ENCODE measurements around the gene ABCA6. TPM values are rescaled to one million over a fixed set of nuclear protein-coding genes. Genes with fewer than 3 reads are reported as not detected.

ABCA6 gene
- polyA plus RNA-seq, 1 donor (not counting 4 experiments of a cell fraction or from before 2014, with no cell fraction given) = 0.14 TPM

DNA sequence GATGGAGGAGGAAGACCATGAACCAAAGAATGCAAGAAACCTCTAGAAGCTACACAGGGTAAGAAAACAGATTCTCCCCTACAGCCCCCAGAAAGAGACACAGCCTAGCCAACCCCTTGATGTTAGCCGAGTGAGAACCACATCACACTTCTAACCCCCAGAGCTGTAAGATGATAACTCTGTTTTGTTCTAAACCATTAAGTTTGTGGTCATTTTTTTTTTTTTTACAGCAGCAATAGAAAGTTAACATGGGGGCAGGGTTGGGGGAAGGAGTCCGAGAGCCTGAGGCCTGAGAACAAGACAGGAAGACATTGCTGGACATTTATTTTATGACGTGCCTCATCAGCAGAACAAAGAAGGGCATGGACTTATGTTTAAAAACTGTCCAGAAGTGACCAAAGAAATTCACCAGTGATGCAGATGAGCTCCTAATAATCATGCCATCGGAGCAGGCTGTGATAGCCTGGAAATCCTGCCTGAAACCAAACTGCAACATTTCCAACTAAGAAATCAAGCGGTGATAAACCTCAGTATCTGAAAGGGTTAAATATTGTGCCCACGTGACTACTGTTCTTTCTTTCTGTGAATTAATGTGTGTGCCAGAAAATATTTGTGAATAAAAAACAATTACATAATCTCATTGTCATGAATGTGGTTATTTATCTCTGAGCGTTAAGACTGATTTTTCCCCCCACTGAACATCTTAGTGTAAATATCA lies 82.1 kb downstream of the ABCA6 start:
- dilution Hi-C loops (cut with MboI; ENCODE audit: extremely low pct_ligation_motif_present, low sequenced_read_pairs) = no loop called here
- Histone ChIP-seq H3K9me3 (ENCODE audit: control insufficient read depth, low read depth, low read length) (no peaks in the 10 kb centered on the region), H2AFZ (ENCODE audit: control insufficient read depth, low read length) (no peak overlapping the region), H3K27ac (ENCODE audit: control insufficient read depth, insufficient read depth, low read length) (no peak overlapping the region), H3K79me2 (ENCODE audit: control insufficient read depth, insufficient read depth, low read length) (no peaks in the 10 kb centered on the region), H3K9ac (ENCODE audit: control insufficient read depth, extremely low read depth, insufficient read depth, low read length) (no peak overlapping the region), H3K9me1 (ENCODE audit: control insufficient read depth, extremely low read depth, insufficient read depth, low read length) (no peaks in the 10 kb centered on the region), H3K4me3 (ENCODE audit: control insufficient read depth in 2 of 3, extremely low read depth in 1 of 3, insufficient read depth in 2 of 3, low read depth in 1 of 3, low read length in 3 of 3) (no peak overlapping the region), H3K4me1 (ENCODE audit: control insufficient read depth, extremely low read depth, insufficient read depth, low read length) (no peaks in the 10 kb centered on the region), H3K27me3 (ENCODE audit: control insufficient read depth, extremely low read depth, insufficient read depth, low read length) (no peaks in the 10 kb centered on the region), H3K4me2 (ENCODE audit: control insufficient read depth, extremely low read depth, insufficient read depth, low read depth, low read length) (no peak overlapping the region), H3K36me3 (ENCODE audit: control insufficient read depth in 2 of 2, extremely low read depth in 1 of 2, insufficient read depth in 2 of 2, low read length in 2 of 2) (no peaks in the 10 kb centered on the region), H4K20me1 (ENCODE audit: control insufficient read depth, extremely low read depth, insufficient read depth, low read length) (no peaks in the 10 kb centered on the region)
- no peak for TF ChIP-seq EZH2 (IDR thresholded peaks at IDR 0.05; ENCODE audit: low read length)
- FAIRE-seq (no peak), DNase-seq (ENCODE audit: low read depth, low spot score) (no peak)

GRCh38 chr17:69058165-69058564 lies 83.5 kb downstream of the ABCA6 start:
- dilution Hi-C loops (cut with MboI; ENCODE audit: extremely low pct_ligation_motif_present, low sequenced_read_pairs) = no loop called here
- no peaks in the 10 kb centered on the region for H3K36me3 ChIP-seq (ENCODE audit: control insufficient read depth in 2 of 2, extremely low read depth in 1 of 2, insufficient read depth in 2 of 2, low read length in 2 of 2)
- no peak overlapping the region for H3K4me2 ChIP-seq (ENCODE audit: control insufficient read depth, extremely low read depth, insufficient read depth, low read depth, low read length)
- H3K9ac ChIP-seq (ENCODE audit: control insufficient read depth, extremely low read depth, insufficient read depth, low read length) = no peak overlapping the region
- no peak overlapping the region for H2AFZ ChIP-seq (ENCODE audit: control insufficient read depth, low read length)
- no peaks in the 10 kb centered on the region for H3K27me3 ChIP-seq (ENCODE audit: control insufficient read depth, extremely low read depth, insufficient read depth, low read length)
- H3K27ac ChIP-seq (ENCODE audit: control insufficient read depth, insufficient read depth, low read length) = no peak overlapping the region
- H4K20me1 ChIP-seq (ENCODE audit: control insufficient read depth, extremely low read depth, insufficient read depth, low read length) = no peaks in the 10 kb centered on the region
- H3K9me3 ChIP-seq (ENCODE audit: control insufficient read depth, low read depth, low read length) = no peaks in the 10 kb centered on the region
- no peak overlapping the region for H3K4me3 ChIP-seq (ENCODE audit: control insufficient read depth in 2 of 3, extremely low read depth in 1 of 3, insufficient read depth in 2 of 3, low read depth in 1 of 3, low read length in 3 of 3)
- no peak for FAIRE-seq
- peak in 1 of 3 experiments; percentile 23 for TF ChIP-seq CTCF (optimal IDR thresholded peaks at IDR 0.05 in 1 of 3, IDR thresholded peaks at IDR 0.05 in 1 of 3, conservative IDR thresholded peaks at IDR 0.05 in 1 of 3; ENCODE audit: extremely low read depth in 1 of 3, insufficient read depth in 2 of 3, low read length in 3 of 3)
- no peak for TF ChIP-seq EZH2 (IDR thresholded peaks at IDR 0.05; ENCODE audit: low read length)
- H3K9me1 ChIP-seq (ENCODE audit: control insufficient read depth, extremely low read depth, insufficient read depth, low read length) = no peaks in the 10 kb centered on the region
- H3K79me2 ChIP-seq (ENCODE audit: control insufficient read depth, insufficient read depth, low read length) = no peaks in the 10 kb centered on the region
- H3K4me1 ChIP-seq (ENCODE audit: control insufficient read depth, extremely low read depth, insufficient read depth, low read length) = no peaks in the 10 kb centered on the region
- no peak for DNase-seq (ENCODE audit: low read depth, low spot score)

- H3K27ac ChIP-seq (ENCODE audit: control insufficient read depth, insufficient read depth, low read length) = no peak overlapping the region
- H3K9me1 ChIP-seq (ENCODE audit: control insufficient read depth, extremely low read depth, insufficient read depth, low read length) = no peaks in the 10 kb centered on the region
- H3K79me2 ChIP-seq (ENCODE audit: control insufficient read depth, insufficient read depth, low read length) = no peaks in the 10 kb centered on the region
- H3K36me3 ChIP-seq (ENCODE audit: control insufficient read depth in 2 of 2, extremely low read depth in 1 of 2, insufficient read depth in 2 of 2, low read length in 2 of 2) = no peaks in the 10 kb centered on the region
- no peak for TF ChIP-seq CTCF (optimal IDR thresholded peaks at IDR 0.05 in 1 of 3, IDR thresholded peaks at IDR 0.05 in 1 of 3, conservative IDR thresholded peaks at IDR 0.05 in 1 of 3; ENCODE audit: extremely low read depth in 1 of 3, insufficient read depth in 2 of 3, low read length in 3 of 3)
- no peak for TF ChIP-seq EZH2 (IDR thresholded peaks at IDR 0.05; ENCODE audit: low read length)
- dilution Hi-C loops (cut with MboI; ENCODE audit: extremely low pct_ligation_motif_present, low sequenced_read_pairs) = no loop called here
- H3K4me3 ChIP-seq (ENCODE audit: control insufficient read depth in 2 of 3, extremely low read depth in 1 of 3, insufficient read depth in 2 of 3, low read depth in 1 of 3, low read length in 3 of 3) = no peak overlapping the region
- FAIRE-seq = no peak
- no peaks in the 10 kb centered on the region for H3K27me3 ChIP-seq (ENCODE audit: control insufficient read depth, extremely low read depth, insufficient read depth, low read length)
- no peak overlapping the region for H2AFZ ChIP-seq (ENCODE audit: control insufficient read depth, low read length)
- H3K9ac ChIP-seq (ENCODE audit: control insufficient read depth, extremely low read depth, insufficient read depth, low read length) = no peak overlapping the region
- no peaks in the 10 kb centered on the region for H3K4me1 ChIP-seq (ENCODE audit: control insufficient read depth, extremely low read depth, insufficient read depth, low read length)
- H3K4me2 ChIP-seq (ENCODE audit: control insufficient read depth, extremely low read depth, insufficient read depth, low read depth, low read length) = no peak overlapping the region
- DNase-seq (ENCODE audit: low read depth, low spot score) = no peak
- no peaks in the 10 kb centered on the region for H4K20me1 ChIP-seq (ENCODE audit: control insufficient read depth, extremely low read depth, insufficient read depth, low read length)
- H3K9me3 ChIP-seq (ENCODE audit: control insufficient read depth, low read depth, low read length) = no peaks in the 10 kb centered on the region
These were observed 84.4 kb downstream of the ABCA6 start for GRCh38 chr17:69057280-69057679.

Measured in keratinocyte (primary cell).